Uterus (tissue), 2 donors: ENCODE data around the gene ZNF594.
"Not testable (repeated sequence)": the region's sequence is repeated elsewhere in the genome, so short reads cannot be mapped to it uniquely, and the experiment has no call there.

Experiments used
- POLR2A ChIP-seq, 2 donors: fragments of 450-650 bp; IDR thresholded peaks; one replicate each; pipeline ENCODE4 v1.6.1; 2016; ENCODE audit warnings: antibody characterized with exemption in 2 of 2, mild to moderate bottlenecking in 1 of 2, moderate library complexity in 1 of 2
- TF ChIP-seq, protein P1 (sequence below), 4 experiments: fragments of 200-600 bp in 2 of 4; fragments of 450-650 bp in 2 of 4; sonication (generic) in 2 of 4; IDR thresholded peaks; one replicate each; pipeline ENCODE4 v1.5.1; 2016 to 2019; ENCODE audit warnings: antibody characterized with exemption in 4 of 4, mild to moderate bottlenecking in 2 of 4, moderate library complexity in 1 of 4

DNA sequence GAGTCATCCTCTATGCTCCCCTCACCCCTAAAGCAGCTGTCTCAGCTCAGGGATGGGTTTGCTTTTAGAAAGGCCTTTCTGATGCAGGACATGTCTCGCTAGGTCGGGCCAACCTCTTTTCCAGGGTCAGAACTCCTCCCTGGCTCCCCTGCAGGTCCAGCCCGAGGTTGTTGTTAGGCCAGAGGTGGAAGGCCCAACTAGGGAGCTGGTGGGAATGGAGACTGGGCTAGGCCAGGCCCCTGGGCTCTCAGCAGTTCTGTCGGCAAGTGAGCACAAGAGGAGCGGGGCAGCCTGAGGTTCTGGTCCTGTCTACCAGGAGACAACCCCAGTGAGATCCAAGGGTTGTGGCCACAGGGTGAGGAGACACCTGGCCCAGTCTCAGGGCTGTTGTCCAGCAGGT lies 61.0 kb downstream of the ZNF594 start:
- TF ChIP-seq, protein P1, sequence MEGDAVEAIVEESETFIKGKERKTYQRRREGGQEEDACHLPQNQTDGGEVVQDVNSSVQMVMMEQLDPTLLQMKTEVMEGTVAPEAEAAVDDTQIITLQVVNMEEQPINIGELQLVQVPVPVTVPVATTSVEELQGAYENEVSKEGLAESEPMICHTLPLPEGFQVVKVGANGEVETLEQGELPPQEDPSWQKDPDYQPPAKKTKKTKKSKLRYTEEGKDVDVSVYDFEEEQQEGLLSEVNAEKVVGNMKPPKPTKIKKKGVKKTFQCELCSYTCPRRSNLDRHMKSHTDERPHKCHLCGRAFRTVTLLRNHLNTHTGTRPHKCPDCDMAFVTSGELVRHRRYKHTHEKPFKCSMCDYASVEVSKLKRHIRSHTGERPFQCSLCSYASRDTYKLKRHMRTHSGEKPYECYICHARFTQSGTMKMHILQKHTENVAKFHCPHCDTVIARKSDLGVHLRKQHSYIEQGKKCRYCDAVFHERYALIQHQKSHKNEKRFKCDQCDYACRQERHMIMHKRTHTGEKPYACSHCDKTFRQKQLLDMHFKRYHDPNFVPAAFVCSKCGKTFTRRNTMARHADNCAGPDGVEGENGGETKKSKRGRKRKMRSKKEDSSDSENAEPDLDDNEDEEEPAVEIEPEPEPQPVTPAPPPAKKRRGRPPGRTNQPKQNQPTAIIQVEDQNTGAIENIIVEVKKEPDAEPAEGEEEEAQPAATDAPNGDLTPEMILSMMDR (IDR thresholded peaks at IDR 0.05): not testable (repeated sequence)
- not testable (repeated sequence) for TF ChIP-seq POLR2A (IDR thresholded peaks at IDR 0.05)
